Measurements from ENCODE around the gene HOGA1.

Gene HOGA1

GRCh38 chr10:97578171-97578844, 5.9 kb upstream of the HOGA1 start:
- TF ChIP-seq CTCF (IDR thresholded peaks at IDR 0.05; ENCODE audit: low read depth, low read length): no peak
- H3K4me3 ChIP-seq (ENCODE audit: low read depth, low read length): no peak overlapping the region

GRCh38 chr10:97580421-97581367, 3.5 kb upstream of the HOGA1 start:
- H3K4me3 ChIP-seq (ENCODE audit: low read depth, low read length): no peak overlapping the region
- TF ChIP-seq CTCF (IDR thresholded peaks at IDR 0.05; ENCODE audit: low read depth, low read length): no peak

- no peak for TF ChIP-seq CTCF (IDR thresholded peaks at IDR 0.05; ENCODE audit: low read depth, low read length)
- no peak overlapping the region for H3K4me3 ChIP-seq (ENCODE audit: low read depth, low read length)
Measured at GRCh38 chr10:97582169-97582568, 2.0 kb upstream of the HOGA1 start.

GRCh38 chr10:97583476-97583875, 713 bp upstream of the HOGA1 start:
- TF ChIP-seq CTCF (IDR thresholded peaks at IDR 0.05; ENCODE audit: low read depth, low read length): no peak
- no peak overlapping the region for H3K4me3 ChIP-seq (ENCODE audit: low read depth, low read length)

- TF ChIP-seq CTCF (IDR thresholded peaks at IDR 0.05; ENCODE audit: low read depth, low read length): no peak
- H3K4me3 ChIP-seq (ENCODE audit: low read depth, low read length): no peak overlapping the region
Measured at GRCh38 chr10:97584798-97585438, 729 bp downstream of the HOGA1 start.

- no peak for TF ChIP-seq CTCF (IDR thresholded peaks at IDR 0.05; ENCODE audit: low read depth, low read length)
- no peak overlapping the region for H3K4me3 ChIP-seq (ENCODE audit: low read depth, low read length)
Measured at GRCh38 chr10:97585439-97585811, 1.2 kb downstream of the HOGA1 start.
